Skeletal muscle tissue (tissue), 4 donors: ENCODE data around the gene LCN15. TPM values are rescaled to one million over a fixed set of nuclear protein-coding genes. Genes with fewer than 3 reads are reported as not detected.

Source experiments
- H3K27ac ChIP-seq: one replicate; pipeline ENCODE4 v1.7.0; 2013; ENCODE audit warnings: mild to moderate bottlenecking, low read depth, low read length, inconsistent platforms
- H3K27me3 ChIP-seq, 3 donors: one replicate each; pipeline ENCODE4 v1.7.0; 2013; ENCODE audit warnings: low read length in 3 of 3; ENCODE audit not compliant: control insufficient read depth in 3 of 3, insufficient read depth in 3 of 3
- H3K36me3 ChIP-seq, 3 donors: one replicate each; pipeline ENCODE4 v1.7.0; 2013; ENCODE audit warnings: low read length in 3 of 3; ENCODE audit not compliant: control insufficient read depth in 3 of 3, insufficient read depth in 3 of 3
- H3K4me1 ChIP-seq, 3 donors: one replicate each; pipeline ENCODE4 v1.7.0; 2013; ENCODE audit warnings: low read length in 3 of 3, mild to moderate bottlenecking in 3 of 3; ENCODE audit not compliant: control insufficient read depth in 3 of 3, insufficient read depth in 3 of 3
- H3K4me3 ChIP-seq, 3 donors: one replicate each; pipeline ENCODE4 v1.7.0; 2013; ENCODE audit warnings: low read length in 3 of 3
- H3K9ac ChIP-seq, 3 donors: one replicate each; pipeline ENCODE4 v1.7.0; 2013; ENCODE audit warnings: low read length in 3 of 3, mild to moderate bottlenecking in 3 of 3, moderate library complexity in 2 of 3, low read depth in 1 of 3
- H3K9me3 ChIP-seq, 3 donors: one replicate each; pipeline ENCODE4 v1.7.0; 2013; ENCODE audit warnings: low read length in 3 of 3; ENCODE audit not compliant: control insufficient read depth in 3 of 3
- total RNA-seq: library from RNA; depleted of rRNA; stranded (reverse); fragments of >200 nt; gene quantifications from one replicate; pipeline ENCODE4 v1.2.3, GENCODE V29; 2014
- donor health status: Osteomylitis.

The LCN15 gene
- total RNA-seq, 1 donor from 2014 or later, result not detected

- Histone ChIP-seq H3K9ac (no peak overlapping the region), H3K27me3 (peaks cover 0 to 4% (median 0%) of the 10 kb centered on the region in 3 donors), H3K4me1 (peaks cover 0 to 10% (median 0%) of the 10 kb centered on the region in 3 donors), H3K27ac (no peak overlapping the region), H3K36me3 (no peaks in the 10 kb centered on the region), H3K4me3 (no peak overlapping the region), H3K9me3 (peaks cover 0 to 1% (median under 1%) of the 10 kb centered on the region in 3 donors)
Measured at GRCh38 chr9:136750526-136750925, 13.8 kb downstream of the LCN15 start.

- Histone ChIP-seq H3K9ac (no peak overlapping the region), H3K9me3 (no peaks in the 10 kb centered on the region), H3K4me1 (peaks cover 0 to 10% (median 0%) of the 10 kb centered on the region in 3 donors), H3K4me3 (no peak overlapping the region), H3K36me3 (no peaks in the 10 kb centered on the region), H3K27me3 (peaks cover 0 to 10% (median 3%) of the 10 kb centered on the region in 3 donors), H3K27ac (no peak overlapping the region)
Measured at GRCh38 chr9:136748666-136749611, 15.4 kb downstream of the LCN15 start.

- Histone ChIP-seq H3K27me3 (peaks cover under 1 to 18% (median 10%) of the 10 kb centered on the region in 3 donors), H3K9me3 (no peaks in the 10 kb centered on the region), H3K4me3 (no peak within 1 kb of the TSS), H3K36me3 (no peaks in the 10 kb centered on the region), H3K4me1 (peaks cover 0 to 10% (median 0%) of the 10 kb centered on the region in 3 donors), H3K27ac (no peak within 1 kb of the TSS), H3K9ac (no peak within 1 kb of the TSS)
Measured at GRCh38 chr9:136748201-136748600, 16.1 kb downstream of the LCN15 start, which contains the start of gene LCN6. Gene LCN6 (minus strand): TSS chr9:136748525. CDS start chr9:136748483, 42 bp downstream.

GRCh38 chr9:136747161-136748060, 16.9 kb downstream of the LCN15 start:
- H3K36me3 ChIP-seq, result no peaks in the 10 kb centered on the region
- peaks cover 0 to 15% (median 0%) of the 10 kb centered on the region in 3 donors for H3K4me1 ChIP-seq
- H3K27ac ChIP-seq, result no peak overlapping the region
- no peaks in the 10 kb centered on the region for H3K9me3 ChIP-seq
- no peak overlapping the region for H3K9ac ChIP-seq
- H3K4me3 ChIP-seq, result no peak overlapping the region
- H3K27me3 ChIP-seq, result peaks cover 8 to 26% (median 18%) of the 10 kb centered on the region in 3 donors

DNA sequence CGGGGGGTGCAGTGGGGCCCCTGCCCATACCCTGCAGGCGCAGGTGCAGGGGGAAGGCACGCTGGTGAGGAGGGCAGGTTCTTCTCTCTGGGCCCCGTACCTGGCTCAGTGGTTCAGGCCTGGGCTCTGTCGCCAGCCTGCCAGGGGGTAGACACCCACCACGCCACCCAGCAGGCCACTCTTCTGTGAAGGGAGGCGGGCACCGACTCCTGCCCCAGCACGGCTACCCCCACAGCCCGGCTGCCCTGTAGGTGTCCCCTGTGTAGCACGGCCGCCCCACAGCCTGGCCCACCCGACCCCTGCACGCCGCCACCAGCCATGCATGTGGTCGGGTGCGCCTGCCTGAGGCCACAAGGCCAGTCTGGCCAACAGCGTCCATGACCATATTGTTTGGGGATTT, 17.7 kb downstream of the LCN15 start:
- H3K9me3 ChIP-seq, result no peaks in the 10 kb centered on the region
- peaks cover 0 to 18% (median 4%) of the 10 kb centered on the region in 3 donors for H3K4me1 ChIP-seq
- no peak overlapping the region for H3K27ac ChIP-seq
- no peaks in the 10 kb centered on the region for H3K36me3 ChIP-seq
- no peak overlapping the region for H3K9ac ChIP-seq
- peaks cover 16 to 34% (median 24%) of the 10 kb centered on the region in 3 donors for H3K27me3 ChIP-seq
- no peak overlapping the region for H3K4me3 ChIP-seq

GRCh38 chr9:136746155-136746490, 18.2 kb downstream of the LCN15 start:
- no peak overlapping the region for H3K9ac ChIP-seq
- H3K4me3 ChIP-seq, result no peak overlapping the region
- no peak overlapping the region for H3K27ac ChIP-seq
- no peaks in the 10 kb centered on the region for H3K9me3 ChIP-seq
- peaks cover under 1 to 21% (median 8%) of the 10 kb centered on the region in 3 donors for H3K4me1 ChIP-seq
- H3K36me3 ChIP-seq, result no peaks in the 10 kb centered on the region
- H3K27me3 ChIP-seq, result peaks cover 21 to 39% (median 29%) of the 10 kb centered on the region in 3 donors

GRCh38 chr9:136745389-136746154, 18.7 kb downstream of the LCN15 start:
- peaks cover 3 to 25% (median 11%) of the 10 kb centered on the region in 3 donors for H3K4me1 ChIP-seq
- H3K4me3 ChIP-seq, result no peak overlapping the region
- no peaks in the 10 kb centered on the region for H3K9me3 ChIP-seq
- H3K27me3 ChIP-seq, result peaks cover 25 to 44% (median 34%) of the 10 kb centered on the region in 3 donors
- H3K36me3 ChIP-seq, result no peaks in the 10 kb centered on the region
- H3K9ac ChIP-seq, result no peak overlapping the region
- H3K27ac ChIP-seq, result no peak overlapping the region

DNA sequence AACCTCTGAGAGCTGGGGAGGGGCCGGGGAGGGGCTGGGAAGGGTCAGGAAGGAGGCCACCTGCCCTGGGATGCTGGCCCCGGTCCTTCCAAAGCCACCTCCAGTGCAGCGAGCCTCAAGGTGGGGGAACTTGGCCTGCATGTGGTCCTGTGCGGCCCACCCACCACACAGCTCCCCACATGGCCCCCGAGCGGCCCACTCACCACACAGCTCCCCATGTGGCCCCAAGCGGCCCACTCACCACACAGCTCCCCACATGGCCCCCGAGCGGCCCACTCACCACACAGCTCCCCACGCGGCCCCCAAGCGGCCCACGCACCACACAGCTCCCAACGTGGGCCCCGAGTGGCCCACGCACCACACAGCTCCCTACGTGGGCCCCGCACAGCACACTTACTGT, 19.5 kb downstream of the LCN15 start:
- Histone ChIP-seq H3K9me3 (no peaks in the 10 kb centered on the region), H3K4me1 (peaks cover 3 to 25% (median 11%) of the 10 kb centered on the region in 3 donors), H3K27ac (no peak overlapping the region), H3K27me3 (peaks cover 32 to 52% (median 42%) of the 10 kb centered on the region in 3 donors), H3K36me3 (no peaks in the 10 kb centered on the region), H3K4me3 (no peak overlapping the region), H3K9ac (no peak overlapping the region)

GRCh38 chr9:136743639-136744211, 20.6 kb downstream of the LCN15 start:
- Histone ChIP-seq H3K4me1 (peaks cover 3 to 19% (median 11%) of the 10 kb centered on the region in 3 donors), H3K4me3 (no peak overlapping the region), H3K27me3 (peaks cover 39 to 52% (median 51%) of the 10 kb centered on the region in 3 donors)

More at GRCh38 chr9:136743639-136744211, 20.6 kb downstream of the LCN15 start:
- no peak overlapping the region for H3K9ac ChIP-seq
- no peak overlapping the region for H3K27ac ChIP-seq
- no peaks in the 10 kb centered on the region for H3K9me3 ChIP-seq
- H3K36me3 ChIP-seq, result no peaks in the 10 kb centered on the region
